PC-9 (cell line): ENCODE measurements around the gene NELFA. TPM values are rescaled to one million over a fixed set of nuclear protein-coding genes. Genes with fewer than 3 reads are reported as not detected.
A peak's percentile ranks its signal among the peaks of the same experiment; 100 is the strongest.

ENCODE experiments used
- BruUV-seq: library from RNA; stranded (reverse); fragments of 400-500 nt; replicated peaks from 2 replicates; lab custom pipeline; 2021; lab: Mats Ljungman, UMichigan
- CTCF ChIA-PET: fragments of 300-600 bp; sonication (Branson Sonifier 250); formaldehyde crosslinking; loops from one replicate; lab custom pipeline; 2022; ENCODE audit warnings: antibody characterized with exemption; lab: Charles Lee
- POLR2A ChIA-PET: fragments of 300-600 bp; sonication (Branson Sonifier 250); formaldehyde crosslinking; loops from one replicate; lab custom pipeline; 2022; ENCODE audit warnings: antibody characterized with exemption; ENCODE audit not compliant: unreplicated experiment; lab: Charles Lee
- DNase-seq, 2 experiments: peaks; one replicate each; pipeline versions ENCODE4 v3.0.0 to v3.0.0-alpha.2; 2015 to 2022; ENCODE audit warnings: mixed read lengths in 1 of 2
- H2AFZ ChIP-seq: fragments of 200-600 bp; sonication (generic); 2 replicates; pipeline ENCODE4 v1.8.1; 2017; ENCODE audit warnings: antibody characterized with exemption
- H3F3A ChIP-seq: fragments of 200-600 bp; sonication (generic); 2 replicates; pipeline ENCODE4 v1.8.1; 2017; ENCODE audit warnings: antibody characterized with exemption, mild to moderate bottlenecking, low read depth; ENCODE audit not compliant: insufficient read depth
- H3K27ac ChIP-seq: fragments of 200-600 bp; sonication (generic); 2 replicates; pipeline ENCODE4 v1.6.1; 2016; ENCODE audit warnings: mixed run types
- H3K27me3 ChIP-seq: fragments of 200-600 bp; sonication (generic); 2 replicates; pipeline ENCODE4 v1.6.1; 2016; ENCODE audit warnings: low read depth, mixed run types; ENCODE audit not compliant: insufficient read depth
- H3K36me3 ChIP-seq: fragments of 200-600 bp; sonication (generic); 2 replicates; pipeline ENCODE4 v1.6.1; 2016; ENCODE audit warnings: low read depth, mixed run types
- H3K4me1 ChIP-seq: fragments of 200-600 bp; sonication (generic); replicated peaks from 2 replicates; pipeline ENCODE4 v1.6.1; 2016; ENCODE audit warnings: mixed run types; ENCODE audit not compliant: insufficient read depth
- H3K4me2 ChIP-seq: fragments of 200-600 bp; sonication (generic); 2 replicates; pipeline ENCODE4 v1.6.1; 2017; ENCODE audit warnings: mixed run types
- H3K4me3 ChIP-seq: fragments of 200-600 bp; sonication (generic); 2 replicates; pipeline ENCODE4 v1.6.1; 2016; ENCODE audit warnings: mixed run types
- H3K79me2 ChIP-seq: fragments of 200-600 bp; sonication (generic); 2 replicates; pipeline ENCODE4 v1.6.1; 2017; ENCODE audit warnings: low read depth, mixed run types
- H3K9me2 ChIP-seq: fragments of 200-600 bp; sonication (generic); 2 replicates; pipeline ENCODE4 v1.8.1; 2017; ENCODE audit warnings: mild to moderate bottlenecking; ENCODE audit not compliant: insufficient read depth
- H3K9me3 ChIP-seq: fragments of 200-600 bp; sonication (generic); 2 replicates; pipeline ENCODE4 v1.8.1; 2016; ENCODE audit warnings: low read depth; ENCODE audit not compliant: insufficient read depth
- H4K20me1 ChIP-seq: fragments of 200-600 bp; sonication (generic); 2 replicates; pipeline ENCODE4 v1.8.1; 2017; ENCODE audit not compliant: insufficient read depth
- EZH2 ChIP-seq: fragments of 200-600 bp; sonication (generic); IDR thresholded peaks from 2 replicates; pipeline ENCODE4 v1.8.0; 2017; ENCODE audit warnings: antibody characterized with exemption, low read depth
- intact Hi-C: fragments of 100-400 bp; cut with micrococcal nuclease; formaldehyde crosslinking; loops from one replicate; pipeline ENCODE4 v1.10.0; 2022; ENCODE audit not compliant: unreplicated experiment
- total RNA-seq: library from RNA; stranded (reverse); gene quantifications from 2 replicates; pipeline ENCODE4 v1.2.3, GENCODE V29; 2021
- TF ChIP-seq, protein P1 (sequence below): fragments of 200-600 bp; sonication (generic); conservative IDR thresholded peaks from 2 replicates; pipeline ENCODE4 v1.6.1; 2017; ENCODE audit warnings: mixed run types, antibody characterized with exemption, mild to moderate bottlenecking, moderate library complexity

NELFA gene
- total RNA-seq, 1 experiment from 2014 or later: 52.4 TPM

DNA sequence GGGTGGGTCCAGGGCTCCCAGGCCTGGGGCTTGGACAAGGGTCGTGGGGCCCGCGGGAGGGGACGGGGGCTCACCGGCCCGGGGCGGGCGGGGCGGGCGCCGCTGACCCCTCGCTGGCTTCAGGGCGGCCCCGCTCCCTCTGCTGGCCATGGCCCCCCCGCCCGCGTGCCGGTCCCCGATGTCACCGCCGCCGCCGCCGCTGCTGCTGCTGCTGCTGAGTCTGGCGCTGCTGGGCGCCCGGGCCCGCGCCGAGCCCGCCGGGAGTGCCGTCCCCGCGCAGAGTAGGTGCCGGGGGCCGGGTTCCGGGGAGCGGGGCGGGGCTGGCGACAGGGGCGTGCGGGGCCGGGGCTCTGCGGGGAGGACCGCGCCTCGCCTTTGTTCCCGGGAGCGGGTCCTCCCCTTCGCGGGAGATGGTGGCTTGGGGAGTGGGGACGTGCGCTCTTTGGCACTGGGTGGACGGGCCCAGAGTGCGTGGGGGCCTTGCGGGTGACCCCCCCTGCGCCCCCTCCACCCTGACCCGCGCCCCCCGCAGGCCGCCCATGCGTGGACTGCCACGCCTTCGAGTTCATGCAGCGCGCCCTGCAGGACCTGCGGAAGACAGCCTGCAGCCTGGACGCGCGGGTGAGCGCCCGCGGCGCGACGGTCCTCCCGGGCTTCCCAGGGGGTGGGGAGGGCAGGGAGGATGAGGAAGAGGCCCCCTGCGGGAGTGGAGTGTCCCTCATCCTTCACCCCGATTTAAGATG is 33.6 kb upstream of the NELFA start:
- POLR2A ChIA-PET: no interaction called here
- peak overlapping the region; percentile 92 for H3K4me2 ChIP-seq
- TF ChIP-seq EZH2: no peak
- TF ChIP-seq, protein P1, sequence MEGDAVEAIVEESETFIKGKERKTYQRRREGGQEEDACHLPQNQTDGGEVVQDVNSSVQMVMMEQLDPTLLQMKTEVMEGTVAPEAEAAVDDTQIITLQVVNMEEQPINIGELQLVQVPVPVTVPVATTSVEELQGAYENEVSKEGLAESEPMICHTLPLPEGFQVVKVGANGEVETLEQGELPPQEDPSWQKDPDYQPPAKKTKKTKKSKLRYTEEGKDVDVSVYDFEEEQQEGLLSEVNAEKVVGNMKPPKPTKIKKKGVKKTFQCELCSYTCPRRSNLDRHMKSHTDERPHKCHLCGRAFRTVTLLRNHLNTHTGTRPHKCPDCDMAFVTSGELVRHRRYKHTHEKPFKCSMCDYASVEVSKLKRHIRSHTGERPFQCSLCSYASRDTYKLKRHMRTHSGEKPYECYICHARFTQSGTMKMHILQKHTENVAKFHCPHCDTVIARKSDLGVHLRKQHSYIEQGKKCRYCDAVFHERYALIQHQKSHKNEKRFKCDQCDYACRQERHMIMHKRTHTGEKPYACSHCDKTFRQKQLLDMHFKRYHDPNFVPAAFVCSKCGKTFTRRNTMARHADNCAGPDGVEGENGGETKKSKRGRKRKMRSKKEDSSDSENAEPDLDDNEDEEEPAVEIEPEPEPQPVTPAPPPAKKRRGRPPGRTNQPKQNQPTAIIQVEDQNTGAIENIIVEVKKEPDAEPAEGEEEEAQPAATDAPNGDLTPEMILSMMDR: no peak
- H3F3A ChIP-seq: peaks cover 13% of the 10 kb centered on the region; the same call in 1 of the 2 replicates
- CTCF ChIA-PET: no interaction called here
- BruUV-seq: no TSS peak
- DNase-seq: no peak
- H3K27ac ChIP-seq: no peak overlapping the region
- H3K4me3 ChIP-seq: peak overlapping the region; percentile 90
- H3K27me3 ChIP-seq: no peaks in the 10 kb centered on the region
- intact Hi-C loops: loop anchor here (10.0 kb wide), 1 partner anchor 52 kb away; no protein-coding TSS in a partner anchor
- H3K9me2 ChIP-seq: no peaks in the 10 kb centered on the region
- H3K4me1 ChIP-seq: peaks cover 13% of the 10 kb centered on the region; the same call in 1 of the 2 replicates
- H4K20me1 ChIP-seq: peaks cover 3% of the 10 kb centered on the region; the same call in 1 of the 2 replicates
- H3K9me3 ChIP-seq: no peaks in the 10 kb centered on the region
- H3K36me3 ChIP-seq: no peaks in the 10 kb centered on the region
- H2AFZ ChIP-seq: peak overlapping the region; percentile 90; the same call in 1 of the 2 replicates
- H3K79me2 ChIP-seq: no peaks in the 10 kb centered on the region

DNA sequence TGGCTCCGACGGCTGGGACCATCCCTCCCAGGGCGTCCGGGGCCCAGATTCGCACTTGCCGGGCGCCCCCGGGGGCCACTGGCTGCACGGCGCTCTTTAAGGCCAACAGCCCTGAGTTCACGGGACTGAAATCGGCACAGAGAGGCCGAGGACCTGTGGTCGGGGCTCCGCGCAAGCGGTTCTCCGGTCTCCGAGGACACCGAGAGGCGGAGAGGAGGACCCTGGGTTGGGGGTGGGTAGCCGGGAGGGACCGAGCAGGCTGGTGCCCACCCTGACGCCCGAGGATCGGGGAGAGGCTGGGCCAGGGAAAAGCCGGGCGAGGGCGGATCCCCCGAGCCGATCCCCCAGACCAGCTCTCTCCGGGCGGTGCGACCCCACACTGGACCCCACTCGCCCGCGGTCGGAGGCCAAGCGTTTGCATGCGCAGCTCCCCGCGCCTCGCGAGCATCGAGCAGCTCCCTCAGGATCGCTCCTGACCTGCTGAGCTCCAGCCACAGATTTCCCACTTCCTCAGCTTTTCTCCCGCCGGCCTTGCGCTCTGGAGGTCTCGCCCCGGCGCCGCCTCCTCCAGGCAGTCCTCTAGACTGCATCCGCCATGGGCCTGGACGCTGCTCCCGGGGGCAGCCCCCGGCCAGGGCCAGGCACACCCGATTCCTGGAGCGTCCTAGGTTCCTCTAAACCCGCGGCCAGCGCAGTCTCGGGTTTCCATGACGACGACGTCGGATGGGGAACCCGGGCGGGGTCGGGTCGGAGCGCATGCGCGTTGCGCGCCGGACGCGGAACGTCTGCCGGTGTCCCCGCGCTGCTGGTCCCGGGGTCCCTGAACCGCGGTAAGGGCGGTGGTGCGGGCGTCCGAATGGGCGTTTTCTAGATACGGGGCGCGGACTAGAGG is 32.7 kb upstream of the NELFA start:
- no peak overlapping the region for H3K27ac ChIP-seq
- CTCF ChIA-PET: interaction anchor here (0.5 kb wide), 1 partner anchor 9 kb away, joined by 4 read pairs; no protein-coding TSS in a partner anchor
- H3K4me2 ChIP-seq: peak overlapping the region; percentile 92
- POLR2A ChIA-PET: no interaction called here
- DNase-seq: peak; percentile 55 to 77
- no peaks in the 10 kb centered on the region for H3K36me3 ChIP-seq
- no peak for TF ChIP-seq EZH2
- TF ChIP-seq, protein P1: no peak
- H2AFZ ChIP-seq: peak overlapping the region; percentile 90
- no peaks in the 10 kb centered on the region for H3K9me2 ChIP-seq
- no peaks in the 10 kb centered on the region for H3K27me3 ChIP-seq
- H3K9me3 ChIP-seq: no peaks in the 10 kb centered on the region
- H3K4me1 ChIP-seq: peaks cover 13% of the 10 kb centered on the region; the same call in 1 of the 2 replicates
- peaks cover 3% of the 10 kb centered on the region; the same call in 1 of the 2 replicates for H4K20me1 ChIP-seq
- peaks cover 13% of the 10 kb centered on the region; the same call in 1 of the 2 replicates for H3F3A ChIP-seq
- intact Hi-C loops: loop anchor here (10.0 kb wide), 1 partner anchor 53 kb away; no protein-coding TSS in a partner anchor
- peak overlapping the region; percentile 90 for H3K4me3 ChIP-seq
- BruUV-seq: no TSS peak
- H3K79me2 ChIP-seq: no peaks in the 10 kb centered on the region
